HG03097 (cell line): ENCODE measurements around the gene ARHGAP19.
"Not testable (repeated sequence)": the region's sequence is repeated elsewhere in the genome, so short reads cannot be mapped to it uniquely, and the experiment has no call there.

Source experiments
- ATAC-seq: cut with Tn5 transposase; IDR thresholded peaks from one replicate; pipeline ENCODE4 v1.9.1; 2021; ENCODE audit not compliant: unreplicated experiment, low FRiP score

Gene ARHGAP19

DNA sequence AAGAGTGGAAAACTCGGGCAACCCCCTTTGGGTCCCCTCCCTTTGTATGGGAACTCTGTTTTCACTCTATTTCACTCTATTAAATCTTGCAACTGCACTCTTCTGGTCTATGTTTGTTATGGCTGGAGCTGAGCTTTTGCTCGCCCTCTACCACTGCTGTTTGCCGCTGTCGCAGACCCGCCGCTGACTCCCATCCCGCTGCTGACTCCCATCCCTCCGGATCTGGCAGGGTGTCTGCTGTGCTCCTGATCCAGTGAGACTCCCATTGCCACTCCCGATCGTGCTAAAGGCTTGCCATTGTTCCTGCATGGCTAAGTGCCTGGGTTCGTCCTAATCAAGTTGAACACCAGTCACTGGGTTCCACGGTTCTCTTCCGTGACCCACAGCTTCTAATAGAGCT is 2.4 kb downstream of the ARHGAP19 start:
- not testable (repeated sequence) for ATAC-seq

DNA sequence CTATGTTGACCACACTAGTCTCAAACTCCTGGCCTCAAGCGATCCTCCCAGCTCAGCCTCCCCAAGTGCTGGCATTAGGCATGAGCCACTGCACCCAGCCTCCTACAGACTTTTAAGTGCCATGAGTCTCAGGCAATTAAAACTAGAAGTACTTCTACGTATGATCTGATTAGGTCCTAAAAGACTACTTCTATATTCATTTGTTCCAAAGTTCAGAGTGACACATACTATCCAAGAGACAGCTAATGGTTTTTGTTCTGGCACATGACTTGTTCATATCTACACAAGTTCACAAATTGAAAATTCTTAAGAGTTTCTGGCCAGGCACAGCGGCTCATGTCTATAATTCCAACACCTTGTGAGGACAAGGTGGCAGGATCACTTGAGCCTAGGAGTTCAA is 11.7 kb downstream of the ARHGAP19 start:
- no peak for ATAC-seq

DNA sequence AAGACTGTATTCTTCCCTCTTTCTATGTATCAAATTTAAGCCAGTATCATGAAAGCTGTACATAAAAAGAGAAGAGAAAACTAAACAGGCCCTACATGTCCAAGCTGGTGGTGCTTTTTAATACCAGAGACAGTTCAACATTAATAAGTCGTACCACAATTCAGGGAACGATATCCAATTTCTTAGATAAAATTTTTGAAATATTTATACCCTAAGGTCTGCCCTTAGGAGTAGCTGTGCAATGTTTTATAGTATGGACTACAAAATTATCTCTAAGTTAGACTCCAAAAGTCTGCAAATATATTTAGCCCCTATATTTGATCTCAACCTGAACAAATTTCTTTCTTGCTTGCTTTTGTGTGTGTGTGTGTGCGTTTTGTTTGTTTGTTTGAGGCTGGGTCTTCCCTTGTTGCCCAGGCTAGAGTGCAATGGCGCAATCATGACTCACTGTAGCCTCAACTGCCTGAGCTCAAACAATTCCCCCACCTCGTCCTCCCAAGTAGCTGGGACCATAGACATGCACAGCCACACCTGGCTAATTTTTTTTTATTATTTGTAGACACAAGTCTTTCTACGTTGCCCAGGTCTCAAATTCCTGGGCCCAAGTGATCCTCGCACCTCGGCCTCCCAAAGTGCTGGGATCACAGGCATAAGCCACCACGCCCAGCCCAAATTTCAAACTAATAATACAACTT is 13.2 kb downstream of the ARHGAP19 start:
- no peak for ATAC-seq

DNA sequence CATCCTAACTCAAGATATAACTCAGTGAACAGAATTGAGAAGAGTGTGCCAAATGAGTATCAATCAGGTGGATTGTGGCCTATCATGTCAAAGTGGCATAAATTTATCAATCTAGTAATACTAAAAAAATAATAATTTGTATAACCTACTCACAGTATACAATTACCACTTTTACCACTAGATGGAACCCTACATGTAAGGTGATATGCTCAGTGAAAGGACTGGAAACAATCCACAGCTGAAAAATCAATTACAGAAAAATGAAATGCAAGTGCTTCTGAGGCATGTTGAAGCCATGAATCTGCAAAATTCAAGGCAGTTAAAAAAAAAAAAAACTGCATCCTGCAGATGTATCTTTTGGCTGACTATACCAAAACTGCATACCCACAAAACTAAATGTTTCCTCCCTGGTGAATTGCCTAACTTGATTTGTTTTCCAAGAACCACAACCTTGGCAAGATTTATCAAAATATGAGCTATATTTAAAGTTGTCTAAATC is 13.9 kb downstream of the ARHGAP19 start:
- no peak for ATAC-seq

DNA sequence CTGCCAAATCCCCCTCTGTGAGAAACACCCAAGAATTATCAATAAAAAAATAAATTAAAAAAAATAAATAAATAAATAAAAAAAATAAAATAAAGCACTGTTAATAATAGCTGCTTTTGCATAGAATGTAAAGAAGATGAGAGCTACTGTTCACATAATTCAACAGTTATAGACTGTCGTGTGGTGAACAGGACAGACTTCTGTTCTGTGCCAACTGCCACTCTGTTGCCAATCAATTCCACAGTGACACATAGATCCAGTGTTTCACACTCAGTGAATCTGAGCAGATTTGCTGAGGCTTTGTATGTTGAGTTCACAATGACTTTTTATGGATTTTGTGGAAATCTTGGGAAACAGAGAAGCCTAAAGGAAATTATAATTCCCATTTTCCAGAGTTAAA is 14.9 kb downstream of the ARHGAP19 start:
- no peak for ATAC-seq

DNA sequence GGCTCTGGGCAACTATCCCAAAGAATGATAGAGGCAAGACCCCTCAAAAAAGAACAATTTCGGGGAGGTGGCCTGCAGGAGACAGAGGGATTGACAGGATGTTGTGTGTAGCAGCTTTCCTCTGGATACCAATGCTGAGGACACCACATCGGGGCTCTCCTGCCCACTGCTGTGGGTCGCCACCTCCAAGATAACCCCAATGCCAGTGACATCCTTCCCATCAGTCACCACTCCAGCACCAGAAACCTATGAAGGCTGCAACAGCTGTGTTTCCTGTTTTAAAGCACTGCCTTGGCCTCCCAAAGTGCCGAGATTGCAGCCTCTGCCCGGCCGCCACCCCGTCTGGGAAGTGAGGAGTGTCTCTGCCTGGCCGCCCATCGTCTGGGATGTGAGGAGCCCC is 17.6 kb downstream of the ARHGAP19 start:
- ATAC-seq, result no peak

DNA sequence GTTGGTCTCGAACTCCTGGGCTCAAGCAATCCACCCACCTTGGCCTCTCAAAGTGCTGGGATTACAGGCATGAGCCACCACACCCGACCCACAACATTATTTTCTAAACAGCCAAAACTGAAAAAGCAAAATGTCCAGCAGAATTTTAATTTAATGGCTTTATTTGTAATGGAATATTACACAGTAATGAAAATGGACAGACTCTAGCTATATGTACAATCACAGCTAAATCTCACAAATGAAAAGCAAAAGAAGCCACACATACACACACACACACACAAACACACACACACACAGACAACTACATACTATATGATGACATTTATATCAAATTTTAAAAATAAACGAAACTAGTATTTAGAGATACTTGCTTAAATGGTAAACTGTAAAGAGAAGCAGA is 18.7 kb downstream of the ARHGAP19 start:
- no peak for ATAC-seq

DNA sequence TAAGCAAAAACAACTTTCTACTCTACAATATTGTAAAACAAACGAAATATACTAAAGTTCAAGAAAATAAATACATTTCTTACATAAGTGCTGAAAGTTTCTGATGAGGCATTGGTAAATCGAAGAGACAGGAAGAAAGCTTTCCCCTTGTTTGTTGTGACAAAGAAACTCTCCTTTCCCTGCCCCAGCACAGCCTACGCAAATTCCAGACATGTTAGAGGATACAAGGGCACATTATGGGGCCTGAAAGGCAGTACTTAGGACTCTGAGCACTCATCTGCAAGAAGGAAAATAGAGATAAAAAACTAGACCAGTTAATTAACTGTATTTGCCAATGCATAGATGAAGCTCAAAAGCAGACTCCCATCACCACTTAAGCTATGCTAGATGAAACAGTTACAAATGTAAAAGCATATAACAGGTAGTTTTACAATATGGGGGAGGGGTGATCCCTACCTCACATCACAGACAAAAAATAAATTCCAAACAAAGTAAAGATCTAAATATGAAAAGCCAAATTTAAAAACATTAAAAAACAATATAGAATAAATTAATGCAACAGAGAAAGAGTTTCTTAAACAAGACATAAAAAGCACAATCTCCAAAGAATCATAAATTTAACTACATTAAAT is 21.8 kb downstream of the ARHGAP19 start:
- no peak for ATAC-seq

DNA sequence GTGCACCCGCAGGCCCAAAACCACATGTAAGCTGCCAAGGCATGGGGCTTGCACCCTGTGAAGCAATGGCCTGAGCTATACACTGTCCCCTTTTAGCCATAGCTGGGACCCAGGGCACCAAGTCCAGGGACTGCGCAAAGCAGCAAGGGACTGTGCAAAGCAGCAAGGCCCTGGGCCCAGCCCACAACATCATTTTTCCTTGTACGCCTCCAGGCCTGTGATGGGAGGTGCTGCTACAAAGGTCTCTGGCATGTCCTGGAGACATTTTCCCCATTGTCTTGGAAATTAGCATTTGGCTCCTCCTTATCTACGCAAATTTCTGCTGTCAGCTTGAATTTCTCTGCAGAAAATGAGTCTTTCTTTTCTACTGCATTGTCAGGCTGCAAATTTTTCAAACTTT is 24.8 kb downstream of the ARHGAP19 start:
- ATAC-seq, result no peak

DNA sequence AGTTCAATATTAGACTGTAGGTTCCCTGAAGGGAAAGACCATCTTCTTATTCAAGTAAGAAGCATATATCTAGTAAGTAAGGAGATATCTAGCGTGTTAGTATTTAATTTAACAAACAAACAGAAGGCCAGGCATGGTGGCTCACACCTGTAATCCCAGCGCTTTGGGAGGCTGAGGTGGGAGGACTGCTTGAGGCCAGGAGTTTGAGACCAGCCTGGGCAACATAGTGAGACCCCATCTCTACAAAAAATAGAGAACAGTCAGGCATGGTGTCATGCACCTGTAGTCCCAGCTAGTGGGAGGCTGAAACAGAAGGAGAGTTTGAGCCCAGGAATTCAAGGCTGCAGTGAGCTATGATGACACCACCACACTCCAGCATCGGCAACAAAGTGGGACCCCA is 27.3 kb downstream of the ARHGAP19 start:
- not testable (repeated sequence) for ATAC-seq

DNA sequence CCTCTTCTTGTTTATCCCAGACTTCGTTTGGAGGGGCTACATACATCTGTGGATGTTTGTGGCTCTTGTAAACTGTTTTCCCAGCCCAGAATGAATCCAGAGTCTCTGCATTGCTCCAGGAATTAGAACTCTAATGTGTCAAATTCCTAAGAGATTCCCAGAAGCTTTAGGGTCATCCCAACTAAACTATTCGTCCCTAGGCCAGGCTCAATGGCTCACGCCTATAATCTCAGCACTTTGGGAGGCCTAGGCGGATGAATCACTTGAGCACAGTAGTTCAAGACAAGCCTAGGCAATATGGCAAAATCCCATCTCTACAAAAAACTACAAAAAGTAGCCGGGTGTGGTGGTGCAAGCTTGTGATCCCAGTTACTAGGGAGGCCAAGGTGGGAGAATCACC is 28.5 kb downstream of the ARHGAP19 start:
- no peak for ATAC-seq

DNA sequence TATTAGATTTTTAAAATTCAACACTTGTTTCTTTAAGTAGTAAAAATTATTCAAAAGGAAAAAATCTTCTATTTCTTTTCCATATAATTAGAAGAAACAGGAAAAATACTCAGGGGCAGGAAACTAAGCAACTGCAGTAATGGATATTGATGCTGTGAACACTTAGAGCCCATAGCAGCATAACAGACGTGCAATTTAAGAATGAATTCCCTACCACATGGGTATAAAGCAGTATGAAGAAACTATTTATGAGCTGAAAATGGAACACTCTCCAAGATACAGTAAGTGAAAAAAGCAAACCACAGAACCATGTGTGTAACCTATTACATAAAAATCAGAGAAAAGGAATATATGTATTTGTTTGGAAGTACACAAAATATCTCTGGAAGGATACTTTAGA is 30.8 kb downstream of the ARHGAP19 start:
- no peak for ATAC-seq

DNA sequence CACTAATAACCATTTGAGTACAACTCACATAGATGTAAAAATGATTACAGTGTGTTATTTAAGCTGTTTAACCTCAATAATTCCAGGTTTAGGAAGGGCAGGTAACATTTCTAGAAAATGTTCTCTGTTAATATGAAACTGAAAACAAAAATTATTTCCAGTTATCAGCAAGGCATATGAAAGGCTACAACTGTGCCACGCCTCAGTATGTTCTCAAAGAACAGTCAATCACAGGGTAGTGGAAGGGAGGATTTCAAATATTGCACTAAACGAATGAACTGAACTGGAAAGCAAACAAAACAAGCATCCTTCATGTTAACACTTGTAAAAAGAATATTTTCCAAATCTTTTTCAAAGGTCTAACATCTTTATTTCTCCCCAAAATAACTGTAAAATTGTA is 31.3 kb downstream of the ARHGAP19 start:
- no peak for ATAC-seq

DNA sequence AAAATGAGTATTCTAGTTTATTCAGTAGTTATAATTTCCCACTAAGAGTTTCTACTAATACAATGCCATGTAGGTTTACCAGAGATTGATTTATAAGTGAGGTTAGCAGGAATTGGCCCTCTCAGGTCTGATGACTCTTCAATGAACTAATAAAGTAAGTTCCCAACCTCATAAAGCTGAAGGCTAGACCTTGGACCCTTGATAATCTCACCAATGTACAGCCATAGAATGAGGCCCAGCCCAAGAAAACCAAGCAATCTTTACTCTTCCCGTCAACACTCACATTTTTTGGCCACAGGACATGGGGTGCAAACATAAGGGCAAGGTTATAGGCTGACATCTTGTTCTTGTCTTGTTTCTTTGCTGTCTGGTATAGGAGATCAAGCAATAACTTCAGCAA is 33.3 kb downstream of the ARHGAP19 start:
- ATAC-seq, result no peak

DNA sequence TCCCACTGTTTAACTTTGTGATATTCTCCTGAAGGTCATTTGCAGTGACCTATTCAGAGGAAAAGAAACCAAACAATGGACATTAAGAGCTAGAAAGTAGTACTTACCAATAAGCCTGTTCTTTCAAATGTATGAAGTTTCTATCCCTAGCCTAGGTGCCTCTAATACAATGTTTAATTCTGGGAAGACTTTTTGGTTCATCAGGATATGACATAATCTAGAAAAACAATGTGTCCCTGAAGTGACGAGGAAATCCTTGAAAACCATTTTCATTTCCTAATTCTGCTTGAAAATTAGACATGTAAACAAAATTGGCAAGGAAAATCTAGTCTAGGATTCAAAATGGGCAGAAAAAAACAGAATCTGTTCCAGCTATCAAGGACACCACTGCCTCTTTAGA is 36.1 kb downstream of the ARHGAP19 start:
- no peak for ATAC-seq

DNA sequence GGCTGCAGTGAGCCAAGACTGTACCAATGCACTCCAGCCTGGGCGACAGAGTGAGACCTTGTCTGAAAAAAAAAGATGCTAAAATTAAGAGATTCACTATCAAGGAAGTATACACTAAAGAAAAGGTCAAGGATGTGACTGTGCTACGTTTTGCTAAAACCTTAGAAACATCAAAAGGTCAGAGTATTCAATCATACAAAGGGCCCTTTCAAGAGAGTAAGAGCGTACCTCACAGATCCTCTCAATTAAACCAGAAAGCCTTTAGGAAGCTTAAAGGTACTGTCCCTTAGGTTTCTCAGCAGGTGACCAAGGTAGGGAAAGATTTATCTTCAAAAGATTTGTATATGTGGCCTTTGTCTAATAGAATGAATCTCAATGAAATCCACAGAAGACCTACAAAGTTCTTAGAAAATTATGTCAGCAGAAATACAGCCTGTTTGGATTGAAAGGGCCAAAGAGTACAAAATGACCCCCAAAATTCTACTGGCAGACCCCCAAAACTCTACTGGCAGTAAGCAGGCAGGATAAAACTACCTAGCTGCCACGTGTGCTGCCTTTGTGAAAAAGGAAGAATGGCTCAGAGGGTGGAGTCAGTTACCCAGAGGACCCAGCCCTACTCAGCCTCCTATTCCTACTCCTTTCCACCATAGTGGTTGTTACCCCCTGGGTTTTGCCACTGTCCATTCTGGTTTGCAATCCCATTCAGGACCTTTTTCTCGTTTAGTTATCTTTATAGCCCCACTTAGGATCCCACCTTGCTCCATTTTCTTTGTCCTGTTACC is 36.7 kb downstream of the ARHGAP19 start:
- no peak for ATAC-seq

DNA sequence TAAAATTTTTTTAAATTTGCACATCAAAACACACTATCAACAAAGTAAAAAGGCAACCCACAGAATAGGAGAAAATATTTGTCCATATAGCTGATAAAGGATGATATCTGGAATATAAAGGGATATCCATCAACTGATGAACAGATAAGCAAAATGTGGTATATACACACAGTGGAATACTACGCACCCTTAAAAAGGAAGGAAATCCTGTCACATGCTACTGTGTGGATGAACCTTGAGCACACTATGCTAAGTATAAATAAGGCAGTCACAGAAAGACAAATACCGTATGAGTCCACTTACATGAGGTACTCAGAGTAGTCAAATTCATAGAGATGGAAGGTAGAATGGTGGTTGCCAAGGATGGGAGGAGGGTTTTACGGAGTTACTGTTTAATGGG is 37.7 kb downstream of the ARHGAP19 start:
- ATAC-seq, result no peak

DNA sequence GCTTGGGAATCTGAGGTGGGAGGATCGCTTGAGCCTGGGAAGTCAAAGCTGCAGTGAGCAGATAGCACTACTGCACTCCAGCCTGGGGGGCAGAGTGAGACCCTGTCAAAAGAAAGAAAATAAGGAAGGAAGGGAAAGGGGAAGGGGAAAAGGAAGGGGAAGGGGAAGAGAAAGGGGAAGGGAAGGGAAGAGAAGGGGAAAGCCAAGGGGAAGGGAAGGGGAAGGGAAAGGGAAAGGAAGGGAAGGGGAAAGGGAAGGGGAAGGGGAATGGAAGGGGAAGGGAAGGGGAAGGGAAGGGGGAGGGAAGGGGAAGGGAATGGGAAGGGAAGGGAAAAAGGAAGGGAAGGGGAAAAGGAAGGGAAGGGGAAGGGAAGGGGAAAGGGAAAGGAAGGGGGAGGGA is 41.5 kb downstream of the ARHGAP19 start:
- no peak for ATAC-seq

DNA sequence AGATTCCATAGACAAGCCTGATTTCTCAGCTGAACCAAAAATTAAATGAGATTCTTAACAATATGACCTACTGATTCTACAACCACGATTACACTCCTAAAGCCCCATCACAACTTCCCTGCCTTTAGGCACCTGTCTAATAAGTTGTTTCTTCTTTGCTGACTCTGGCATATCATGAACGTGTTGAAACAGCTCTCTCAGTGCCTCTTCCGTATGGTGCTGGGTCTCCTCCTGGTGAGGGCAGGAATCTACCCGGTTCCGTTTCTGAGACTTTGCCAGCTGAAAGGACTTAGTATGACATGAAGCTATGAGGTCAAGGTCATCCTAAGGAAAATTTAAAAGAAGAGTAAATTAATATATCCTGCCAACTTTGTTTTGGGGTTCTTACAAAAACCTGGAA is 48.6 kb downstream of the ARHGAP19 start:
- no peak for ATAC-seq

DNA sequence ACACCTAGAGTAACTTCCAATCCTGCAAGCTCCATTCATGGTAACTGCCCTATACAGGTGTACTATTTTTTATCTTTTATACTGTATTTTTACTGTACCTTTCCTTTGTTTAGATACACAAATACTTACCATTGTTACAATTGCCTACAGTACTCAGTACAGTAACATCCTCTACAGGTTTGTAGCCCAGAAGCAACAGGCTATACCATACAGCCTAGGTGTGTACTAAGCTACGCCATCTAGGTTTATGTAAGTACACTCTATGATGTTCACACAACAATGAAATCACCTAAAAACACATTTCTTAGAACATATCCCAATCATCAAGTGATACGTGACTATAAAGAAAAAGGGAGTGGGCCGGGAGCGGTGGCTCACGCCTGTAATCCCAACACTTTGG is 53.6 kb downstream of the ARHGAP19 start:
- no peak for ATAC-seq

DNA sequence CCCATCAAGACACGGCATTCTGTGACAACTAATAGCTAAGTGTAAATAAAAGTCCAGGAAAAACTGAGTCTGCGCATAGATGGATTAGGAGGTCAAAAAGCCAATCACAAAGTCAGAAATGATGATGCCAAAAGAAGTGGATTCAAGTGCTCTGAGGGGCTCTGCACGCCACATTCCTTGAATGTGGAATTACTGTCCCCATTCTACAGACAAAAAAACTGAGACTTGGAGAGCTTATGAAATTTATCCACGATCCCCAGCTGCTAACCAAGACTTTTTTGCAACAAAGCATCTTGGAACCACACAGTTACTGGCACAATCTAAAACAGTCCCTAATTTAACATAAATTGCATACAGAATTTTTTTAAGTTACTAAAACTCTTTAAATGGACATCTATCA is 57.1 kb downstream of the ARHGAP19 start:
- no peak for ATAC-seq

DNA sequence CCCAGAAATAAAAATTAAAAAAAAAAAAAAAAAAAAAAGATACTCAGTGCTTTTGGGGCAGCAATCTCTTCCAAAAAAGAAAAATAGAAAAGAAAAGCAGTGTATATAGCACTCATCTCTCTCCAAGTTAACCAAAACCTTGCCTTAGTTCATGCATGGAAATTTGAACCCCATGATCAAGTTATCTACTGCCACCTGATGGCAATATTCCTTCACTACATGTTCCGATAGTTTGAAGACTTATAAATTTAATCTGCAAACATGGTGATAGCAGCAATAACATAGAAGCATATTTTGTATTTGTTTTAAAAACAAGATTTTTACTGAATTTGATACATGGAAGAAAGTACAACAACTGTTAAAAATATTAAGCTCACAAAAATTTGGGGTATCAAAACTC is 58.0 kb downstream of the ARHGAP19 start:
- no peak for ATAC-seq
